OCI-LY1 (cell line): ENCODE results near the gene CPA4.

Source experiments
- CTCF ChIP-seq: fragments of 200-600 bp; sonication (generic), shearing (Covaris generic); IDR thresholded peaks from 2 replicates; pipeline ENCODE4 v1.5.1; 2017; ENCODE audit warnings: mild to moderate bottlenecking, antibody characterized with exemption, low read length, moderate library complexity, mixed read lengths
- EZH2 ChIP-seq: fragments of 200-600 bp; sonication (generic), shearing (Covaris generic); IDR thresholded peaks from 2 replicates; pipeline ENCODE4 v1.8.0; 2017; ENCODE audit warnings: borderline replicate concordance, mixed run types, mild to moderate bottlenecking, antibody characterized with exemption, low read length, moderate library complexity, mixed read lengths

- TF ChIP-seq EZH2 (no peak), CTCF (no peak)
These were observed 31.5 kb downstream of the CPA4 start for GRCh38 chr7:130324306-130324943.
